ENCODE data around the gene HCFC2.

GRCh38 chr12:104026841-104027599, 37.3 kb upstream of the HCFC2 start:
- no peak for TF ChIP-seq EZH2 (IDR thresholded peaks at IDR 0.05; ENCODE audit: insufficient read depth, poor library complexity, severe bottlenecking)
- TF ChIP-seq EZH2phosphoT487 (IDR thresholded peaks at IDR 0.05; ENCODE audit: insufficient read depth, low read depth), result no peak

All from GM23248 (cell line).